GM23338 (cell line): ENCODE results near the gene NCDN. TPM values are rescaled to one million over a fixed set of nuclear protein-coding genes. Genes with fewer than 3 reads are reported as not detected.

Experiments used
- ATAC-seq: fragments of 200-7000 bp; cut with Tn5 transposase; 3 replicates; pipeline ENCODE4 v1.9.1; 2020
- DNase-seq: peaks from one replicate; pipeline ENCODE4 v3.0.0-alpha.2; 2015; ENCODE audit warnings: low spot score
- H2AFZ ChIP-seq: fragments of 200-600 bp; sonication (generic); 2 replicates; pipeline ENCODE4 v1.8.0; 2016; ENCODE audit warnings: antibody characterized with exemption, mild to moderate bottlenecking, moderate library complexity
- H3F3A ChIP-seq: fragments of 200-600 bp; sonication (generic); replicated peaks from 2 replicates; pipeline ENCODE4 v1.8.0; 2017; ENCODE audit warnings: antibody characterized with exemption, mixed run types, low read depth
- H3K27ac ChIP-seq: fragments of 200-600 bp; sonication (generic); 2 replicates; pipeline ENCODE4 v1.6.1; 2016; ENCODE audit warnings: low read depth
- H3K27me3 ChIP-seq: fragments of 200-600 bp; sonication (generic); 2 replicates; pipeline ENCODE4 v1.8.0; 2016; ENCODE audit warnings: mild to moderate bottlenecking, mixed run types, moderate library complexity; ENCODE audit not compliant: insufficient read depth
- H3K36me3 ChIP-seq: fragments of 200-600 bp; sonication (generic); 2 replicates; pipeline ENCODE4 v1.8.0; 2016; ENCODE audit warnings: mild to moderate bottlenecking; ENCODE audit not compliant: insufficient read depth
- H3K4me1 ChIP-seq: fragments of 200-600 bp; sonication (generic); 2 replicates; pipeline ENCODE4 v1.8.0; 2016; ENCODE audit warnings: mild to moderate bottlenecking, moderate library complexity; ENCODE audit not compliant: insufficient read depth
- H3K4me2 ChIP-seq: fragments of 200-600 bp; sonication (generic); 2 replicates; pipeline ENCODE4 v1.7.1; 2017; ENCODE audit warnings: mixed run types
- H3K4me3 ChIP-seq: fragments of 200-600 bp; sonication (generic); 2 replicates; pipeline ENCODE4 v1.6.1; 2016; ENCODE audit warnings: mixed run types
- H3K79me2 ChIP-seq: fragments of 200-600 bp; sonication (generic); replicated peaks from 2 replicates; pipeline ENCODE4 v1.8.0; 2017; ENCODE audit warnings: mild to moderate bottlenecking; ENCODE audit not compliant: insufficient read depth
- H3K9me2 ChIP-seq: fragments of 200-600 bp; sonication (generic); 2 replicates; pipeline ENCODE4 v1.8.0; 2017; ENCODE audit not compliant: insufficient read depth
- H4K20me1 ChIP-seq: fragments of 200-600 bp; sonication (generic); replicated peaks from 2 replicates; pipeline ENCODE4 v1.8.0; 2017; ENCODE audit warnings: mild to moderate bottlenecking; ENCODE audit not compliant: insufficient read depth
- H3K27ac Mint-ChIP-seq: 2 replicates; pipeline ENCODE4 v1.8.0; 2020; ENCODE audit warnings: inconsistent platforms, mild to moderate bottlenecking, moderate library complexity, mixed read lengths
- H3K27me3 Mint-ChIP-seq: 3 replicates; pipeline ENCODE4 v1.8.0; 2022; ENCODE audit warnings: low read depth, mild to moderate bottlenecking, moderate library complexity, mixed read lengths, inconsistent platforms; ENCODE audit not compliant: insufficient read depth, poor library complexity
- H3K36me3 Mint-ChIP-seq: 3 replicates; pipeline ENCODE4 v1.8.0; 2021; ENCODE audit warnings: low read depth, mild to moderate bottlenecking, inconsistent platforms, moderate library complexity, mixed read lengths
- H3K4me1 Mint-ChIP-seq: 3 replicates; pipeline ENCODE4 v1.8.0; 2020; ENCODE audit warnings: mild to moderate bottlenecking, inconsistent platforms, mixed read lengths
- H3K4me3 Mint-ChIP-seq: 3 replicates; pipeline ENCODE4 v1.8.0; 2021; ENCODE audit warnings: moderate library complexity, mild to moderate bottlenecking, inconsistent platforms, mixed read lengths
- H3K9me3 Mint-ChIP-seq: 3 replicates; pipeline ENCODE4 v1.8.0; 2020; ENCODE audit warnings: moderate library complexity, mild to moderate bottlenecking, inconsistent platforms, mixed read lengths
- CTCF ChIP-seq, 2 experiments: fragments of 200-600 bp in 1 of 2; sonication (generic) in 1 of 2; conservative IDR thresholded peaks; 2 replicates each; pipeline versions ENCODE4 v1.5.1 to v1.6.1; 2016 to 2017; ENCODE audit warnings: antibody characterized with exemption in 2 of 2, low read depth in 2 of 2, mild to moderate bottlenecking in 2 of 2, moderate library complexity in 1 of 2
- POLR2AphosphoS5 ChIP-seq: IDR thresholded peaks from 2 replicates; pipeline ENCODE4 v1.6.1; 2016; ENCODE audit warnings: antibody characterized with exemption, low read depth
- REST ChIP-seq: IDR thresholded peaks from one replicate; pipeline ENCODE4 v1.6.1; 2018; ENCODE audit warnings: antibody characterized with exemption; ENCODE audit not compliant: unreplicated experiment
- ZNF462 ChIP-seq: fragments of 250-450 bp; sonication (Bioruptor Pico); IDR thresholded peaks from 2 replicates; pipeline ENCODE4 v1.5.0; 2020; ENCODE audit warnings: mild to moderate bottlenecking, moderate library complexity
- polyA plus RNA-seq: library from polyadenylated mRNA; unstranded; fragments of >200 nt; fragmentation: Nextera tagmentation; extraction: Ambion mirVana; gene quantifications from 2 replicates; pipeline ENCODE4 v1.2.1, GENCODE V29; 2016
- total RNA-seq: library from RNA; depleted of rRNA; stranded (reverse); fragments of >200 nt; shearing (Covaris generic); gene quantifications from 2 replicates; pipeline ENCODE4 v1.2.3, GENCODE V29; 2014

NCDN gene
- total and polyA plus RNA-seq, 2 experiments from 2014 or later = 13.2 to 44.2 TPM

GRCh38 chr1:35557118-35557610 is 435 bp upstream of the NCDN start, which contains the start of gene KIAA0319L (continued):
- peak; percentile 58 for TF ChIP-seq REST

GRCh38 chr1:35558374-35559316 is 1.0 kb downstream of the NCDN start:
- Mint-ChIP-seq H3K27me3 (peaks cover 19% of the 10 kb centered on the region), H3K9me3 (peaks cover 3% of the 10 kb centered on the region; the same call in 2 of the 3 replicates), H3K36me3 (peaks cover 36% of the 10 kb centered on the region), H3K27ac (peak overlapping the region; percentile 96), H3K4me1 (peaks cover 39% of the 10 kb centered on the region), H3K4me3 (peak overlapping the region; percentile 98)
- Histone ChIP-seq H4K20me1 (peaks cover 8% of the 10 kb centered on the region; the same call in 1 of the 2 replicates), H3F3A (peaks cover 13% of the 10 kb centered on the region), H3K27ac (peak overlapping the region; percentile 64), H3K4me1 (peaks cover 28% of the 10 kb centered on the region), H3K79me2 (peaks cover 24% of the 10 kb centered on the region), H3K9me2 (no peaks in the 10 kb centered on the region), H3K27me3 (no peaks in the 10 kb centered on the region), H2AFZ (no peak overlapping the region), H3K4me2 (peak overlapping the region; percentile 88), H3K36me3 (no peaks in the 10 kb centered on the region; the same call in 1 of the 2 replicates), H3K4me3 (peak overlapping the region; percentile 91)
- DNase-seq (peak; percentile 64), ATAC-seq (peak; percentile 12)
- TF ChIP-seq ZNF462 (CRISPR knock-in tag) = no peak
- TF ChIP-seq POLR2AphosphoS5 = no peak; the same call in 1 of the 2 replicates
- TF ChIP-seq CTCF (conservative IDR thresholded peaks at IDR 0.05; ENCODE audit: low read depth in 2 of 2) = 0 out of 4 replicates have a peak, but pooled peaks of 1 of the 2 experiments have one; percentile 3
